CMK (cell line): ENCODE results near the gene PPFIA1.
"Not testable (repeated sequence)": the region's sequence is repeated elsewhere in the genome, so short reads cannot be mapped to it uniquely, and the experiment has no call there.

Experiments used
- DNase-seq: peaks from one replicate; pipeline ENCODE4 v3.0.0-alpha.2; 2010; ENCODE audit warnings: low read depth

The PPFIA1 gene

DNA sequence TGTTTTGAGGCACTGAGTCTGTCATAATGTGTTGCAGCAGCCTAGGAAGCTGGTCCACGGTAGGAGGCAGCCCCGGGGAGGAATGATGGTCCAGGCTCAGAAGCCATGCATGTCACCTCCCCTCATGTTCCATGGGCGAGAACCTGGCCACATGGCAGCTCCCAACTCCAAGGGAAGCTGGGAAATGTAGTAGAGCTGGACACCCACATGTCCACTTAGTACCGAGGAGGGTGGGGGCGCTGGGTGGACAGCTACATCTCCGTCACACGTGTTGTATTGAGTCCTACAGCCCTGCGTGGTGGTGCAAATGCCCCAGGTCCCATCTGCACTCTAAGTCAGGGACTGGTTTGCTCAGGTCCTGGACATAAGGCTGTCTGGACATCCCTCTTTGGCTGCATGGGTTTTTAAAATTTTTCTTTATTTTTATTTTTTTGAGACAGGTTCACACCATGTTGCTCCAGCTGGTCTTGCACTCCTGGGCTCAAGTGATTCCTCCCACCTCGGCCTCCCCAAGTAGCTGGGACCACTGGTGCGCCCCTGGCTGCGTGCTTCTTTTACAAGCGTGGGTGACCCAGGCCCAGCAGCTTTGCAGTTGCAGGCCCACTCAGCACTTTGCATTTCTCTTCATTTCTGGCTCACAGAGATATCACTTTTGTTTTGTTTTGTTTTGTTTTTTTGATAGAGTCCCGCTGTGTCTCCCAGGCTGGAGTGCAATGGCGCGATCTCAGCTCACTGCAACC, 123.9 kb downstream of the PPFIA1 start:
- no peak for DNase-seq

DNA sequence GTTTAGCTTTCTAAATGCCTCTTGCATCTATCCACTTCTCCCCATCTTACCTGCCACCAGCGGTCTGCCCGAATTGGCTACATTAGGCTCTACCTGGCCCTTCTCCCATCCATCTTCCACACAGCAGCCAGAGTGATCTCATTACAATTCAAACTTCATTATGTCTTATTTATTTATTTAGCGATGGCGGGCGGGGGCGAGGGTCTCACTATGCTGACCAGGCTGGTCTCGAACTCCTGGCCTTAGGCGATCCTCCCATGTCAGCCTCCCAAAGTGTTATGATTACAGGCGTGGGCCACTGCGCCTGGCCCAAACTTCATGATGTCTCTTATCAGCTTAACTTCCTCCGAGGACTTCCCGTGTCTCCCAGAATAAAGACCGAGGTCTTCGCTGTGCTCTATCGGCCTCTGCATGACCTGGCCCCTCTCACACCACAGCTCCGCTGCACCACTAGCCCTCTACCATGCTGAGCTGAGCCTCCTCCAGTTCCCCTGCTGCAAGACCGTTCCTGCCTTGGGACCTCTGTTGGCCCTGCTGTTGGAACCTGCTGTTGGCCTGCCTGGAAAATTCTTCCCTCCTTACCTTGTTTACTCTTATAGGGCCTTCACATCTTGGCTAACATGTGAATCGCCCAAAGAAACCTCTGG, 127.0 kb downstream of the PPFIA1 start:
- DNase-seq = peak; percentile 73

DNA sequence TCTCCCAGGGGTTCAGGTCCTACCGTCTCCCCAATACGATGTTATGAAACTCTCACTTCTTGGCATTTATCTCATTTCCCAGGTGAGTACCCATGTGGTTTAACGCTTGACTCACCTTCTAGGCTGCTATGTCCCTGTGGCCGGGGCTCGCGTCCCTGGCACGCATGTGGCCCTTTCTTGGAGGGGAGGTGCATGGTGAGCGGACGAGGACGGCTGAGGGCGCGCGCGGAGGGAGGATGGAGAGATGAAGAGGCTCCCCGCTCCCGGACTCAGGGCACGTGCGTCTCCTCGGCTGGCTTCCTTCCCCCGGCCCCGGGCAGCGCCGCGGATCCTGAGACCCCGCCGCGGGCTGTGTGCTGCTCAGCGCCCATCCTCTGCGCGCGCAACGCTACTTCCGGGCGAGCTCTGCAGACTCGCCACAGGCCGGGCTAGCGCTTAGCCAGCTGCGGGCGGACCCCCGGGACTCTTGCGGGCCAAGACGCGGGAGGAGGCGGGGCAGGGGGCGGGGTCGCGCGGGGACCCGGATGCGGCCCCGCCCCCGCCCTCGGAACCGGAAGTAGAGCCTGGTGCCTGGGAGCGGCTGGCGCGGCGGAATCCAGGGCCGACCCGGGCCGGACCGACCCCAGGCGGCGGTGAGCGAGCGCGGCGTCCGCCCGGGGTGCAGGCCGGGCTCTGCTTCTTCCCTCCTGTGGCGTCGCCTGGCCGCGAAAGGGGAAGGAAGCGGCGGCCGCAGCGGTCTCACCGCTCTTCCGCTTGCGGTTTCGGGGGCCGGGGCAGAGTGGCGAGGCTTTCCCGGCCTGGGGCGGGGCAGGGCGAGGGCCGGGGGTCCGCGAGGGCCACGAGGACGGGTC, 127.7 kb downstream of the PPFIA1 start, which contains the start of gene CTTN:
TSS of gene CTTN (plus strand) at position 547 of the 851 bp plus-strand sequence. CDS start 8,769 bp downstream, outside the sequence.
- peak; percentile 74 for DNase-seq

DNA sequence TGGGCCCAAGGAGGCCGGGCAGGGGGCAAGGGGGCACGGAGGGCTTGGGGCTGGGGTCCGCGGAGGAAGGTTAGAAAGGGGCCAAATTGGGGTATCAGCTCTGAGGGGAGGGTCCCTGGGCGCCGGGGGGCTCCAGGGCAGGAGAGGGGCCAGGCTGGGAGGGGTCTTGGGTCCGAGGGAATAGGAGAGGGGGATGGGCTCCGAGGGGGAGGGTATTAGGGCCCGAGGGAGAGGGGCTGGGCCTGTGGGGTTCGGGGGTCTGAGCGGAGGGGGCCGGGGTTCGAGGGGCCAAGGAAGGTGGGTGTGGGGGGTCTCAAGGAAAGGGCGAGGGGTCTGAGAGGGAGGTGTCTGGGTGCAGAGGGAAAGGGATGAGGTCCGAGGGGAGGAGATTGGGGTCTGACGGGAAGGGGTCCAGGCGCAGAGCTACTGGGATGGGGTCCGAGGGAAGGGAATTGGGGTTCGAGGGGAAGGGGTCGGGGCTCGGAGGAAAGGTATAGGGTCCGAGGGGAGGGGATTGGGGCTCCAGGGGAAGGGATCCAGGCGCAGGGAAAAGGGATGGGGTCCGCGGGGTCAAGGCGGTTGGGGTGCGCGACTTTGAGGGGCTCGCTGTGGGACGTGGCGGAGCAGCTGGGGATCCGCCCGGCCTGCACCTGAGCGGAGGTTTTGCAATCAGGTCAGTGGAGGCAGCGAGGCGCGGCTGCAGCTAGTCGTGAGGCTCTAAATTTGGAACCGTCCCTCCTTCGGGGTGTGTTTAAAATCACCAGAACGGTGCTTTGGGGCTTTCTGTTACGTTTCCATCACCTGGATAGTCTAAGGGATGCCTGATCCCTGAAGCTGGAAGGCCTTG, 128.6 kb downstream of the PPFIA1 start:
- no peak for DNase-seq

DNA sequence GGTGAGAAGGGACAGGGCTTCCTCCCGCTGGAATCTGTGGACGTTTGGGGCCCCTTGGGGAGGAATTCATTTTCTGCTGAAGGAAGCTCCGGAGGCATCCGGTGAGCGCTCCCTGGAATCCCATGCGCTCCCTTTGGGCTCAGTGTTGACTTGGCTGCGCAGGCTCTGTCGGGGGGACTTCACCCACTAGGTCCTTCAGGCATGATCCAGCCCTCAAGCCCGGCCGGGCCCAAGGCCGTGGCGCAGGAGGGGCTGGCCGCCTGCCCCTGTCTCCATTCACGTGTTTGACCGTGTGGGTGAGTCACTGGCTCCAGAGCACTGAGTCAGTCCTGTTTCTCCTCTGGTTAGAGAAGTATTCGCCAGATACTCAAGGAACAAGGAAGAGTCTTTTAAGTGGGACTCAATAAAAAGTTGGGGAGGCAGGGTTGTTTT, 129.2 kb downstream of the PPFIA1 start:
- no peak for DNase-seq

DNA sequence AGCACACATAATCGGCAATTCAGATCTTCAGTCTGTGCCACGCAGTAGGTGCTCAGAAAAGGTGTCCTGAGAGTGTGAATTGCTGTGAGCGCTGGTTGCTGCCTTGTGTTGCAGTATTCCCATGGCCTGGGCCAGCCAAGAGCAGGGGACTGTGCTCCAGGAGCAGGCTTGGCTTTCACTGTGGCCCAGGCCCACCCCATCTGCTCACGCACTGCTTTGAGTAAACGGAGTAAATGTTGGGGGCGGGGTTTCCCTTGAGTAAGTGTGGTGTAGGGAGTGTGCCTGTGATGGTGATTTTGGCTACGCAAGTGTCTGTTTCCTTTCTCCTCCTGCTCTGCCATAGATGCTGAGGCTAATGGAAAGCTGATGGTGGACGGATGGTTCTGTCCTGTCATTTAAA, 130.2 kb downstream of the PPFIA1 start:
- DNase-seq = no peak

DNA sequence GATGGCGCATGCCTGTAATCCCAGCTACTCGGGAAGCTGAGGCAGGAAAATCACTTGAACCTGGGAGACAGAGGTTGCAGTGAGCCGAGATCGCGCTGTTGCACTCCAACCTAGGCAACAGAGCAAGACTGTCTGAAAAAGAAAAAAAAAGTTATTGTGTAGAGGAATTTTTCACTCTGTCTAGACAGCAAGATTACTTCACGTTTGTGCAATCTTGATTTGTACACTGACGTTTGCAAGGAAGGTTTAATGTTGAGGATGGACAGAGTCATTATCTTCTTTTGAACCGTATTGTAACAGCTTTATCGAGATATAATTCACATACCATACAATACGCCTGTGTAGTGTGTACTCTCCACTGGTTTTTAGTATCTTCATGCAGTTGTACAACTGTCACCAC, 131.5 kb downstream of the PPFIA1 start:
- no peak for DNase-seq

DNA sequence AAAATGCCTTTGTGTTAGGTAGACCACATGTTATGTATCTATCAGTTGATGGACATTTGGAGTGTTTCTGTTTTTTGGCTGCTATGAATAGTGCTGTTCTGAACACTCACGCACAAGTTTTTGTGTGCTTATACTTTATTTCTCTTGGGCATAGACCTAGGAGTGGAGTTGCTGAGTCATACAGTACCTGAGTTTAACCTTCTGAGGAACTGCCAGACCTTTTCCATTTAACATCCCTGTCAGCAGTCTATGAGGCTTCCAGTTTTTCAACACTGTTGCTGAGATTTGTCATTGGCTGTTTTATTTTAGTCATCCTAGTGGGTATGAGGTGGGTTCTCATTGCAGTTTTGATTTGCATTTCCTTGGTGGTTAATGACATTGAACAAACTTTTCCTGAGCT, 132.2 kb downstream of the PPFIA1 start:
- no peak for DNase-seq

DNA sequence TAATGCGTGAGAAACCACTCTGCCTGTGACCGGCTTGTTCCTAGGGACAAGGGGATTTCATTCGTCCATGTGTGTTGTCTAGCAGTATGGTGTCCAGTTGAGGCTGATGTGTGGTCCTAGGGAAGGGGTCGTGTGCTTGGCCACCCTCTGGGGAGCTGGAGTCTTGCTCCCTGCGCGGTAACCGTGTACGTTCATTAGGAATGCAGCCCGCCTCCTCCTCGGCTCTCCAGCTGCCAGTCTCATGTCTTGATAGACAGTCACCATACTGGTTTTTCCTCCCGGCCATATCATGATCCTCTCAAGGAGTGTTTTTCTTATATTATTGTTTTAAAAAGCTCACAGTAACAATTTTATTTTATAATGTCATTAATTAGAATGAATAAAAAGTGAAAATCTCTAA, 133.8 kb downstream of the PPFIA1 start:
- DNase-seq = no peak

DNA sequence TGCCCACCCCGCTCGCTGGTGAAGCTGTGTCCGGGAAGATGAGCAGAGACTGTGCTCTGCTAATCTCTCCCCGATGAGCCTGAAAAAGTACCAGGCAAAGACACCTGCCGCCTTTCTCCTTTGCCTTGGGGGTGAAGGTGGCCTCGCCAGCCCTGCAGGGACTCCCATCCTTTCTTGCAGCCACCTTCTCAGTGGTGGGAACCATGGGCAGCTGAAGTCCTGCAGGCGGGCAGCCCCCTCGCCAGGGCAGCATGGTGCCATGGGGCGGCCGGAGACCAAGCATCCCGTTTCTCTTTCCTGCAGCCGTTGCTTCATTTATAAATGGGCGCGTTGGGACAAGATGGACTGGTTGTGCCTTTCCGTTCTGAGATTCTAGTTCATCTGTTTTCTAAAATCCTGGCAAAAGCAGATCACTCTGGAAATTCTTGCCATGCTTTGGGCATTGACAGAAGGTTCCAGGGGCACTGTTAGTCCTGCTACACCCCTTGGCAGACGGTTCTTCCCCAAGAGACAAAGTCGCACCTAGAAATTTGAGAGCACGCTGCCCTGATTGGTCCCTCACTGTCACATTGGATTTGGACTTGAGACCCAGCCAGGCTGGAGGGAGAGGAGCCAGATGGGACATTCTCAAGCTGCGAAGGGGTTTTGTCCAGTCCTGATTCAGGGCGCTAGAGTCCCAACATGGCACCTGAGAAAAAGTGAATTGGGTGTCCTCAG, 135.3 kb downstream of the PPFIA1 start:
- DNase-seq = no peak

DNA sequence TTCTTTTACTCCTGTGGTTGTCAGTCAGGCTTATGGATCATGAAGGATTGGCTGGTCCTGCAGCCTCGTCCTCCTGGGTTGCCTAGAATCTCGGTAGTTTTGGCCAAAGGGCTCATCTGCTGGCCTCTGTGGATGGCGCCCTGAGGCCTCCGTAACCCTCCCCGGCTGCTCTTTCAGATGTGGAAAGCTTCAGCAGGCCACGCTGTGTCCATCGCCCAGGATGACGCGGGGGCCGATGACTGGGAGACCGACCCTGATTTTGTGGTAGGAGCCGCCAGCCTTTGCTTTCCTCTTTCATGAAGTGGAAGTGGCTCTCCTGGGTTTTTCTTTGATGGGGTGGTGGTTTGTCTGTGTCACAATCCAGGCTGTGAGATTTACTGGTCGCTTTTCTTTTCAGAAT, 136.6 kb downstream of the PPFIA1 start:
- DNase-seq = no peak

DNA sequence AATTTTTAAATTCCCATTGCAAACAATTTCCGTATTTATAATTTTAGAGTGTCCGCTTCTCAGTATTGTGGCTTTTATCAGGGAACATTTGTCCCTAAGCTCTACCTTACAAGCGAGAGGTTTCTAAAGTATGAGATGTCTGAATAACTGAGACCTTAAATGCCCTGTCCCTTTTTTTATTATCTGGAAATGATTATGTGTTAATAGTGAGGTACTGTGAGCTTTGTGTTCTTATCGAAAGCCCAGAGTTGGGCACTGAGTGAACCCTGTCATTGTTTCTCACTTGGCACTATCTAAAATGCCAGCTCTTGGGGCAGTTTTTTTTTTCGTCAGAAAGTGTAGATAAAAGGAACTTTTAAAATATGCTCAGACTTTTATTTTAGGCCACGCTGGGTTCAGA, 137.3 kb downstream of the PPFIA1 start:
- DNase-seq = no peak

DNA sequence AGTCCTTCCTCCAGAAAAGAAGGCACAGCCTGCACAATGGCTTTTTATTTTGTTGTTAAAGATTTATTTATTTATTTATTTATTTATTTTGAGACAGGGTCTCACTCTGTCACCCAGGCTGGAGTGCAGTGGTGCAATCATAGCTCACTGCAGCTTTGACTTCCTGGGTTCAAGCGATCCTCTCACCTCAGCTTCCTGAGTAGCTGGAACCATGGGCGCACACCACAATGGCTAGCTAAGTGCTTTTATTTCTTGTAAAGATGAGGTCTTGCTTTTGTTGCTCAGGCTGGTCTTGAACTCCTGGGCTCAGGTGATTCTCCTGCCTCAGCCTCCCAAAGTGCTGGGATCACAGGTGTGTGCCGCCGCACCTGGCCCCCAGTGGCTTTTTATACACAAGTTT, 137.8 kb downstream of the PPFIA1 start:
- not testable (repeated sequence) for DNase-seq

DNA sequence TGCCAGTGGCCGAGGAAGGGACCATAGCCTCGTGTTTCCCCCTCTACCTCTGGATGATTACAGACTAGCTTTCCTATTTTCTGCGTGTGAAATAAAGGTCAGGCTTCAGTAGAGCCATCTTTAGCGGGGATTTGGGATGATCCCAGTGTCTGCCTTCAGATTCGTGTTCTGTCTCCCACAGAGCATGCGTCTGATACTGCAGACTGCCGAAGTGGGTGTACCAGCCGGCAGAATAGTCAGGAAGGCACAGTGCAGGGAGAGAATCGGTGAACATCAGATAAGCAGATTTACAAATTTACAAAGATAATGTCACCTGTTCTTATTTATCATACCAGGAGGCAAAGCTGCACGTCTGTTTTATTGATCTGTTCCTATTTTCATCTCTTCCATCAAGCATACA, 138.9 kb downstream of the PPFIA1 start:
- no peak for DNase-seq

DNA sequence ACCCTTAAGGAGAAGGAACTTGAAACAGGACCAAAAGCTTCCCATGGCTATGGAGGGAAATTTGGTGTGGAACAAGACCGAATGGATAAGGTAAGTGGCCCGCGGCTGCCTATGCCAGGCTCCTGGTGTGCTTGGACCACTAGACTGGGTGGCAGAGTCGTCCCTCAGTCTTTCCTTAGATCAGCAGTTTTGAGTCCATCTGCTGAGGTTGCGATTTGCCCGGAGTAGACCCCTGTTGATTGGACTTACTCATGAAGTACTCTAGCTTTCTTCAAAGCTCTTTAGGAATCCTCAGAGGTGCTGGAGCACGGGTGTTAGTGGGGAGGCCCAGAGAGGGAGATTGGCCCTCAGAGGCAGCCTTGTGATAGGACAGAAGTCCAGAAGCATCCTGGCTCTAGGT, 139.4 kb downstream of the PPFIA1 start:
- DNase-seq = no peak

DNA sequence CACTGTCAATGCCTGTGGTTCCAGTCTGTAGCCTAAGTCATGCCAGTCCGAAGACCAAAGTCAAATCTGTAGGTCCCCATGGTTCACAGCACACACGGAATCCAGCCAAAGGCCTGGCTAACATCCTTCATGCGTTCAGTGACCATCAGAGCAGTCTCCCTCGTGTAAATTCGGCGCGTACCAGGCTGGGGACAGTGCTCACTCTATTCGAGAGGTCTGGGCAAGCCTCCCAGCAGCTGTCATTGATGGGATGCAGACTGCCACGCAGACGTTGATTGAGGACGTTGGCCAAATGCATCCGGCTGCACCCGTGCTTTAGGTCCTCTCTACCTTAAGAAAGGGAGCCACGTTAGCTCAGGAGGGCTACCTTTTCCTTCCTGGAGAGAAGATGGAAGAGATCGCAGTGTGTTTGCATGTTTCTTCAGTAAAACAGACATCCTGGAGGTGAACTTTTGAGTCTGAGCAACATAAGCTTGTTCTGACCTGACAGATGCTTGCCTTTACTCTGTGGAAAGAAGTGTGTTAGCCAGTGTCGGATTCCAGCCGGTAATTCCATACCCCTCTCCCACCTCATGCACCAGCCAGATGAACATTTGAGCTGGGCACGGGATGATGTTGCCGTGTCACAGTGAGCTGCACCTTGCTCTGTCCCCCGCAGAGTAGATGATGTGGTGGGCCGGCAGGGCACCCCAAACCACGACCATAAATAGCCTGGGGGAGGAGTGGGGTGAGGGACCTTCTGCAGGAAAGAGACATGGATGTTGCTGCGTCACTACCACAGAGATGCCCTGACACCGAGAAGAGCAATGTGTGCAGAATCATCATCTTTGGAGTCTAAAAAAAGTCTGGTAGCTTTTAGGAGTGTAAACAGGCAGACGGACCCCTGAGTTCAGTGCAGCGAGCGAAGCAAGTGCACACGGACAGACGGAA, 140.1 kb downstream of the PPFIA1 start:
- DNase-seq = no peak

DNA sequence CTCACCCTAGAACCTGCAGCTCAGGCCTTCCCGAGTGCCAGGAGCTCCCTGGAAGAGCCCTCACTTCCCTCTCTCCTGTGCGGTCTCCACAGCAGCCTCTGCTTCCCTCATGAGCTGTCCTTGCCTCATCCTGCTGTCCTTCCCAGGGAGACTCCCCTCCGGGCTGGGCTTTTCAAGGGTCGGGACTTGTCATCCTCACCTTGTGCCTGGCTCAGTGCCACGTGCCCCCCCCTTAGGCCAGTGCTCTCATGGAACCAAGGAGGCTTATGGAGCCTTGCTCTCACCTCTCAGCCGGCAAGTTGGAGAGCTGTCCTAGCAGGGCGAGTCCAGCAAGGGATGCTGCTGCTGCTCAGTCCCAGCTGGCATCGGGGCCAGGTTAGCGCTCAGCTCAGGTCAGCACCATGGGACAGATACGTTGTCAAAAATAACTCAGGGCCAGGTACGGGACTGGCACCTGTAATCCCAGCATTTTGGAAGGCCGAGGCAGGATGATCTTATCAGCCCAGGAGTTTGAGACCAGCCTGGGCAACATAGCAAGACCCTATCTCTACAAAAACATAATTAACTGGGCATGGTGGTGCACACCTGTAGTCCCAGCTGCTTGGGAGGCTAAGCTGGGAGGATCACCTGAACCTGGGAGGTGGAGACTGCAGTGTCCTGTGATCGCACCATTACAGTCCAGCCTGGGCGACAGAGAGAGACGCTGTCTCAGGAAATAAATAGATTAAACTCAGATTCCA, 141.4 kb downstream of the PPFIA1 start:
- no peak for DNase-seq

DNA sequence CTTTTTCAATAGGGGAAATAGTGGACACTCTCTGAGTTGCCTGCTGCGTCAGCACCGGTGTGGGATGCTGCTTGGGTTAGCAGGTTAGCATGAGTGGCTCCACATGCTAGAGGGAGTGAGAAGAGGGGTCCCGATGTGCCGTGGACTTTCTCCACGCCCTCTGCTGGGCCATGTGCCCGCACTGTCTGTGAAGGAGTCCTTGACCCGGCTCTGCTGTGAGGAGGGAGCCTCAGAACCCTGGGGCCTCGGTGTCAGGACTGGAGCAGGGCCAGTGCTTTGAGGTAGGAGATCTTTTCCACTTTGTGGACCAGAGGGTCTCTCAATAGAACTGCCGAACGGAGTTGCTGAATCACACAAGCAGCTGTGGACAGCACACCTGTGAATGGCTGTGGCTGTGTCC, 142.7 kb downstream of the PPFIA1 start:
- DNase-seq = no peak

DNA sequence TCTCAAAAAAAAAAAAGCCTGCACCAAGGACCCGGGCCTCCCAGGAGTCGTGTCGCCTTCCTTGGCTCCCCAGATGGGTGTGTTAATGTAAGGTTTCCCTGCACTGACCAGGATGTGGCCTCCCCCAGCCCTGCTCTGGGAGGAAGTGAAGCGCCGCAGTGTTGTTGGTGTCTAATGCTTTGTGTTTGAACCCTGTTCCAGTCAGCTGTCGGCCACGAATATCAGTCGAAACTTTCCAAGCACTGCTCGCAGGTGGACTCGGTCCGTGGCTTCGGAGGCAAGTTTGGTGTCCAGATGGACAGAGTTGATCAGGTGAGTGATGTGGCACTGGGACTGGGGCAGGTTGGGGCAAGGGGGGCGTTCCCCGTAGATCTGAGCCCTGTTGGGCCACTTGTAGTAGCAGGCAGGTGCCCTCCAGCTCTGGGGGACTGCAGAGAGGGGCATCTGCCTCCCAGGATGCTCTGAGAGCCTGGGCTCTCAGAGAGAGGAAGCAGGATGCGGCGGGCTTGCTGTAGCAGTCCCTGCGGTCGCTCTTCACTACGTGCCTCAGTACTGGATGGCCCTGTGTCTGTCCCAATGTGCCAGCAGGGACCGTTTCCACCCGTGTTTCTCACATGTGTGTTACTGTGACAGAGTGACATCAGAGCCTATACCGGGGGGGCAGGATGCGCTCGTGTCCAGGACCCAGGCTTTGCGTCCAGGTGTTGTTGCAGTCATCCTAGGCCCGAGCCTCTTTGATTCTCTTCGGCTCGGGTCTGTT, 144.0 kb downstream of the PPFIA1 start:
- DNase-seq = no peak
